PC-3 (cell line): ENCODE measurements around the gene LRRC4B. TPM values are rescaled to one million over a fixed set of nuclear protein-coding genes. Genes with fewer than 3 reads are reported as not detected.
"Not testable (repeated sequence)": the region's sequence is repeated elsewhere in the genome, so short reads cannot be mapped to it uniquely, and the experiment has no call there.

ENCODE experiments used
- ATAC-seq: fragments of 200-7000 bp; cut with Tn5 transposase; 2 replicates; pipeline ENCODE4 v1.9.1; 2020; ENCODE audit warnings: mild to moderate bottlenecking, moderate library complexity
- BruUV-seq: library from RNA; stranded (reverse); fragments of 400-500 nt; replicated peaks from 2 replicates; lab custom pipeline; 2021; lab: Mats Ljungman, UMichigan
- CTCF ChIA-PET: fragments of 300-600 bp; sonication (Branson Sonifier 250); formaldehyde crosslinking; loops from one replicate; lab custom pipeline; 2022; ENCODE audit warnings: antibody characterized with exemption; lab: Charles Lee
- POLR2A ChIA-PET: fragments of 300-600 bp; sonication (Branson Sonifier 250); formaldehyde crosslinking; loops from one replicate; lab custom pipeline; 2022; ENCODE audit warnings: antibody characterized with exemption; ENCODE audit not compliant: unreplicated experiment; lab: Charles Lee
- DNase-seq: peaks from one replicate; pipeline ENCODE4 v3.0.0-alpha.2; 2015
- H2AFZ ChIP-seq: fragments of 300-600 bp; sonication (generic); 2 replicates; pipeline ENCODE4 v1.6.0; 2016; ENCODE audit warnings: antibody characterized with exemption, low read length
- H3F3A ChIP-seq: fragments of 300-600 bp; sonication (generic); one replicate; pipeline ENCODE4 v1.6.0; 2017; ENCODE audit warnings: antibody characterized with exemption, low read length, control low read depth, mild to moderate bottlenecking; ENCODE audit not compliant: unreplicated experiment
- H3K27ac ChIP-seq: fragments of 300-600 bp; sonication (generic); 2 replicates; pipeline ENCODE4 v1.5.1; 2016; ENCODE audit warnings: mild to moderate bottlenecking, low read length
- H3K27me3 ChIP-seq: fragments of 300-600 bp; sonication (generic); 2 replicates; pipeline ENCODE4 v1.6.1; 2016; ENCODE audit warnings: low read length, mixed read lengths
- H3K36me3 ChIP-seq: fragments of 300-600 bp; sonication (generic); 2 replicates; pipeline ENCODE4 v1.6.1; 2016; ENCODE audit warnings: low read depth, mixed run types, low read length, mixed read lengths
- H3K4me1 ChIP-seq: fragments of 300-600 bp; sonication (generic); 2 replicates; pipeline ENCODE4 v1.5.1; 2016; ENCODE audit warnings: low read length; ENCODE audit not compliant: insufficient read depth
- H3K4me2 ChIP-seq: fragments of 300-600 bp; sonication (generic); 2 replicates; pipeline ENCODE4 v1.6.0; 2016; ENCODE audit warnings: low read length
- H3K4me3 ChIP-seq: fragments of 300-600 bp; sonication (generic); 2 replicates; pipeline ENCODE4 v1.5.1; 2016; ENCODE audit warnings: mild to moderate bottlenecking, low read length, mixed read lengths
- H3K79me2 ChIP-seq: fragments of 300-600 bp; sonication (generic); 2 replicates; pipeline ENCODE4 v1.6.1; 2017; ENCODE audit warnings: low read length, mixed read lengths
- H3K9ac ChIP-seq: fragments of 300-600 bp; sonication (generic); 2 replicates; pipeline ENCODE4 v1.6.0; 2016; ENCODE audit warnings: mild to moderate bottlenecking, low read length
- H3K9me2 ChIP-seq: fragments of 300-600 bp; sonication (generic); replicated peaks from 2 replicates; pipeline ENCODE4 v1.6.1; 2016; ENCODE audit warnings: mixed run types, low read length, mixed read lengths
- H3K9me3 ChIP-seq: fragments of 300-600 bp; sonication (generic); 2 replicates; pipeline ENCODE4 v1.6.1; 2016; ENCODE audit warnings: low read length, mixed read lengths
- H4K20me1 ChIP-seq: fragments of 300-600 bp; sonication (generic); 2 replicates; pipeline ENCODE4 v1.6.1; 2016; ENCODE audit warnings: low read length, mixed read lengths
- CTCF ChIP-seq: fragments of 300-600 bp; sonication (generic); conservative IDR thresholded peaks from 2 replicates; pipeline ENCODE4 v1.5.1; 2017; ENCODE audit warnings: antibody characterized with exemption, low read depth, mild to moderate bottlenecking, low read length
- EZH2 ChIP-seq: fragments of 300-600 bp; sonication (generic); IDR thresholded peaks from one replicate; pipeline ENCODE4 v1.6.1; 2017; ENCODE audit warnings: antibody characterized with exemption, mild to moderate bottlenecking, low read length; ENCODE audit not compliant: unreplicated experiment
- EZH2phosphoT487 ChIP-seq: fragments of 300-600 bp; sonication (generic); IDR thresholded peaks from 2 replicates; pipeline ENCODE4 v1.6.1; 2018; ENCODE audit warnings: mild to moderate bottlenecking, antibody characterized with exemption, low read length, borderline replicate concordance
- intact Hi-C: fragments of 100-400 bp; cut with micrococcal nuclease; formaldehyde crosslinking; loops from 2 replicates; pipeline ENCODE4 v1.9.0; 2023
- total RNA-seq: library from RNA; depleted of rRNA; stranded (reverse); fragments of >200 nt; gene quantifications from 2 replicates; pipeline ENCODE4 v1.2.3, GENCODE V29; 2014

The LRRC4B gene
- total RNA-seq, 1 experiment from 2014 or later: 0.26 TPM

DNA sequence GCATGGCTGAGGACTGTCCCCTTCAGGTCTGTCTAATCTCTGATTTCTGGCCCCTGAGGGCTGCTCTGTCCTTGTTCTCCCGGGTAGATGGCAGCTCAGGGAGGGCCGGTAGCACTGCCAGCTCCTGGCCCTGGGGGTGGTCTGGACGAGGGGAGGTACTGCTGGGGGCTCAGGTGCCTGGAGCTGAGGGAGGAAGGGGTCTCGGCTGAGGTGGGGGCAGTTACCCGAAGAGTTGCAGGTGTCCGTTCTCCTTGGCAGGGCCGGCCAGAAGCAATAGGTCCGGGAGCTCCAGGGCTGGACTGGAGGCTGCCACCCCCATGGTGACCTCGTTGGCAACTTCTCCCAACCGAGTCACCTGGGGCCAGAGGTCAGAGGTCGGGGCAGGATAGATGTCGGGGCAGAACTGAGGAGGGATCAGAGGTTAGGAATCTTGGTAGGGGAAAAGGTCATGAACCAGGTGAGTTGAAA is 93.1 kb downstream of the LRRC4B start:
- Histone ChIP-seq H3K4me1 (peaks cover 8% of the 10 kb centered on the region), H3F3A (no peaks in the 10 kb centered on the region), H4K20me1 (peaks cover 21% of the 10 kb centered on the region), H3K79me2 (peaks cover 31% of the 10 kb centered on the region), H3K4me3 (no peak overlapping the region), H3K9me2 (no peaks in the 10 kb centered on the region), H3K9ac (no peak overlapping the region), H3K4me2 (no peak overlapping the region), H3K27me3 (no peaks in the 10 kb centered on the region), H3K9me3 (no peaks in the 10 kb centered on the region), H3K27ac (no peak overlapping the region), H3K36me3 (peaks cover 8% of the 10 kb centered on the region; the same call in 1 of the 2 replicates), H2AFZ (no peak overlapping the region)
- BruUV-seq: no TSS peak
- intact Hi-C loops: no loop called here
- TF ChIP-seq CTCF (no peak), EZH2phosphoT487 (no peak), EZH2 (no peak)
- CTCF ChIA-PET: no interaction called here
- ATAC-seq: no peak
- POLR2A ChIA-PET: no interaction called here
- DNase-seq: no peak

GRCh38 chr19:50473336-50473735 is 94.9 kb downstream of the LRRC4B start:
- H3K9ac ChIP-seq, intact Hi-C loops, CTCF ChIA-PET, H3K4me3 ChIP-seq, DNase-seq, BruUV-seq, H3K9me2 ChIP-seq, H3K9me3 ChIP-seq, H3K36me3 ChIP-seq, H3K4me2 ChIP-seq, H3K27ac ChIP-seq, H2AFZ ChIP-seq, ATAC-seq, H3K4me1 ChIP-seq, H3F3A ChIP-seq, H3K27me3 ChIP-seq: not testable (repeated sequence)
- Histone ChIP-seq H4K20me1 (peaks cover 13% of the 10 kb centered on the region), H3K79me2 (peaks cover 16% of the 10 kb centered on the region)
- POLR2A ChIA-PET: interaction anchor here (0.6 kb wide), 1 partner anchor 589 kb away, joined by 8 read pairs; no protein-coding TSS in a partner anchor

DNA sequence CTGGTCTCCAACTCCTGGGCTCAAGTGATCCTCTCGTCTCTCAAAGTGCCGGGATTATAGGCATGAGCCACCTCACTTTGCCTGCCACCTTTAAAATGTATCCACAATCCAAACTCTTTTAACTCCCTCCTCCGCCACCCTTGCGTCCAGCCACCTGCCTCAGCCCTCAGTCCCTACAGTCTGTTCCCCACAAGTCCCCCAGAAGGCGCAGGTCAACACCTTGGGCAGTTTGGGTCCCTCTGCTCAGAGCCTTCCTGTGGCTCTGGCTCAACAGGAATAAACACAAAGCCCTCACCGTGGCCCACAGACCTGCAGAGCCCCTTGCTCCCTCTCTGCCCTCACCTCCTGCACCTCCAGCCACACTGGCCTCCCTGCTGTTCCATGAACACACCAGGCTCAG is 99.4 kb downstream of the LRRC4B start:
- H3K27me3 ChIP-seq: no peaks in the 10 kb centered on the region
- CTCF ChIA-PET: interaction anchor here (0.7 kb wide), 1 partner anchor 312 kb away, joined by 3 read pairs; no protein-coding TSS in a partner anchor
- H4K20me1 ChIP-seq: no peaks in the 10 kb centered on the region
- no peaks in the 10 kb centered on the region for H3K36me3 ChIP-seq
- POLR2A ChIA-PET: no interaction called here
- H2AFZ ChIP-seq: no peak overlapping the region
- DNase-seq (no peak), ATAC-seq (no peak)
- H3K4me1 ChIP-seq: no peaks in the 10 kb centered on the region
- H3K4me3 ChIP-seq: no peak overlapping the region
- no peak overlapping the region for H3K4me2 ChIP-seq
- no peaks in the 10 kb centered on the region for H3K9me2 ChIP-seq
- no TSS peak for BruUV-seq
- intact Hi-C loops: no loop called here
- H3K9me3 ChIP-seq: no peaks in the 10 kb centered on the region
- TF ChIP-seq EZH2 (no peak), EZH2phosphoT487 (no peak), CTCF (no peak)
- no peaks in the 10 kb centered on the region for H3F3A ChIP-seq
- no peaks in the 10 kb centered on the region for H3K79me2 ChIP-seq
- no peak overlapping the region for H3K27ac ChIP-seq
- H3K9ac ChIP-seq: no peak overlapping the region
